Lung (tissue), 12 donors: Measurements from ENCODE around the gene NRN1. TPM values are rescaled to one million over a fixed set of nuclear protein-coding genes. Genes with fewer than 3 reads are reported as not detected.

Experiments used
- ATAC-seq: fragments of 200-7000 bp; cut with Tn5 transposase; one replicate; pipeline ENCODE4 v1.9.1; 2020; ENCODE audit warnings: moderate number of reproducible peaks; ENCODE audit not compliant: insufficient read depth, low FRiP score
- DNase-seq, 3 donors: peaks; one replicate each; pipeline ENCODE4 v3.0.0-alpha.2; 2013 to 2017
- H3K27ac ChIP-seq, 2 donors: one replicate each; pipeline ENCODE4 v1.5.1; 2013; ENCODE audit warnings: mild to moderate bottlenecking in 2 of 2, moderate library complexity in 2 of 2, control low read depth in 1 of 2, inconsistent platforms in 1 of 2, low read depth in 1 of 2, low read length in 1 of 2
- H3K27me3 ChIP-seq, 3 donors: one replicate each; pipeline ENCODE4 v1.5.1; 2013; ENCODE audit warnings: low read length in 2 of 3; ENCODE audit not compliant: control insufficient read depth in 3 of 3, insufficient read depth in 3 of 3
- H3K36me3 ChIP-seq, 4 donors: one replicate each; pipeline ENCODE4 v1.5.1; 2013; ENCODE audit warnings: low read length in 4 of 4, mild to moderate bottlenecking in 1 of 4, moderate library complexity in 1 of 4; ENCODE audit not compliant: control insufficient read depth in 4 of 4, insufficient read depth in 4 of 4
- H3K4me1 ChIP-seq, 5 donors: one replicate each; pipeline ENCODE4 v1.5.1; 2013; ENCODE audit warnings: low read length in 5 of 5, mild to moderate bottlenecking in 2 of 5, moderate library complexity in 1 of 5; ENCODE audit not compliant: control insufficient read depth in 5 of 5, insufficient read depth in 5 of 5
- H3K4me3 ChIP-seq: one replicate; pipeline ENCODE4 v1.5.1; 2013; ENCODE audit warnings: mild to moderate bottlenecking, control low read depth, moderate library complexity
- H3K9ac ChIP-seq, 2 donors: one replicate each; pipeline ENCODE4 v1.5.1; 2013; ENCODE audit warnings: low read length in 2 of 2, control low read depth in 1 of 2; ENCODE audit not compliant: insufficient read depth in 1 of 2
- H3K9me3 ChIP-seq, 4 donors: one replicate each; pipeline ENCODE4 v1.5.1; 2013; ENCODE audit warnings: low read length in 3 of 4, mild to moderate bottlenecking in 1 of 4, moderate library complexity in 1 of 4; ENCODE audit not compliant: control insufficient read depth in 4 of 4, insufficient read depth in 3 of 4
- CTCF ChIP-seq: IDR thresholded peaks from 2 replicates; pipeline ENCODE4 v1.5.1; 2012; ENCODE audit warnings: mild to moderate bottlenecking; ENCODE audit errors: control extremely low read depth, extremely low read depth
- WGBS, 2 donors: extraction: QIAGEN DNeasy Blood & Tissue Kit; methylation state at CpG; one replicate each; pipeline ENCODE4 v1.1.7; 2013; 5-methylcytosine and 5-hydroxymethylcytosine counted together
- polyA plus RNA-seq, 2 donors: library from polyadenylated mRNA; stranded (reverse); fragments of 200-250 nt; gene quantifications; one replicate each; pipeline ENCODE4 v1.2.1, GENCODE V29; 2013
- total RNA-seq, 2 donors: library from RNA; depleted of rRNA in 1 of 2; stranded (reverse); fragments of >200 nt in 1 of 2; gene quantifications; one replicate each; pipeline ENCODE4 v1.2.1, GENCODE V29; 2014 to 2021
- donor health status: control.
- donor health status: control.
- donor health status: Bipolar disorder and iron deficiency.
- donor health status: healthy.
- donor health status: DM: yes; HTN: yes; CAD: no.

NRN1 gene
- total and polyA plus RNA-seq, 4 donors, result 8.4 to 12.1 (median 10.1) TPM

- DNase-seq (no peak), ATAC-seq (no peak)
- Histone ChIP-seq H3K9me3 (peaks cover 0 to 6% (median 0%) of the 10 kb centered on the region in 4 donors), H3K4me3 (no peak overlapping the region), H3K36me3 (no peaks in the 10 kb centered on the region), H3K9ac (no peak overlapping the region), H3K27ac (no peak overlapping the region), H3K4me1 (no peaks in the 10 kb centered on the region), H3K27me3 (peaks cover 0 to 3% (median 0%) of the 10 kb centered on the region in 3 donors)
- 73 to 78% methylated on average over 6 of the region's 6 CpGs for WGBS, 2 donors
- TF ChIP-seq CTCF, result no peak
Observed at GRCh38 chr6:5956939-5957338, 49.8 kb downstream of the NRN1 start.

GRCh38 chr6:5950361-5950785 is 56.4 kb downstream of the NRN1 start:
- TF ChIP-seq CTCF, result no peak

More at GRCh38 chr6:5950361-5950785, 56.4 kb downstream of the NRN1 start:
- no peak overlapping the region for H3K9ac ChIP-seq
- H3K4me1 ChIP-seq, result no peaks in the 10 kb centered on the region
- no peak overlapping the region for H3K4me3 ChIP-seq
- no peak overlapping the region for H3K27ac ChIP-seq
- 60 to 61% methylated on average over 5 of the region's 5 CpGs for WGBS, 2 donors
- no peak for ATAC-seq
- H3K27me3 ChIP-seq, result no peaks in the 10 kb centered on the region
- H3K9me3 ChIP-seq, result no peaks in the 10 kb centered on the region
- no peak for DNase-seq
- no peaks in the 10 kb centered on the region for H3K36me3 ChIP-seq
